HEK293T (cell line): ENCODE results near the gene MPND.

Experiments
- BHLHE40 ChIP-seq: fragments of 450-650 bp; IDR thresholded peaks from 2 replicates; pipeline ENCODE4 v1.6.1; 2016; ENCODE audit warnings: mild to moderate bottlenecking, moderate library complexity, borderline replicate concordance
- FOXA1 ChIP-seq: fragments of 450-650 bp; IDR thresholded peaks from 2 replicates; pipeline ENCODE4 v1.6.1; 2016; ENCODE audit warnings: mild to moderate bottlenecking
- FOXK2 ChIP-seq: fragments of 450-650 bp; IDR thresholded peaks from 2 replicates; pipeline ENCODE4 v1.6.1; 2016; ENCODE audit warnings: mild to moderate bottlenecking
- FOXM1 ChIP-seq: fragments of 450-650 bp; IDR thresholded peaks from 2 replicates; pipeline ENCODE4 v1.6.1; 2017; ENCODE audit warnings: mild to moderate bottlenecking, borderline replicate concordance
- HDGF ChIP-seq: fragments of 450-650 bp; IDR thresholded peaks from 2 replicates; pipeline ENCODE4 v1.6.1; 2017; ENCODE audit warnings: antibody characterized with exemption, borderline replicate concordance
- L3MBTL2 ChIP-seq: fragments of 450-650 bp; conservative IDR thresholded peaks from 2 replicates; pipeline ENCODE4 v1.6.1; 2016; ENCODE audit warnings: mild to moderate bottlenecking
- LEF1 ChIP-seq: fragments of 450-650 bp; IDR thresholded peaks from 2 replicates; pipeline ENCODE4 v1.6.1; 2017; ENCODE audit warnings: mild to moderate bottlenecking, borderline replicate concordance
- NFRKB ChIP-seq: fragments of 450-650 bp; IDR thresholded peaks from 2 replicates; pipeline ENCODE4 v1.6.1; 2016; ENCODE audit warnings: mild to moderate bottlenecking, moderate library complexity
- PKNOX1 ChIP-seq: fragments of 450-650 bp; IDR thresholded peaks from 2 replicates; pipeline ENCODE4 v1.6.1; 2016
- SP1 ChIP-seq: fragments of 450-650 bp; IDR thresholded peaks from 2 replicates; pipeline ENCODE4 v1.6.1; 2017
- SUZ12 ChIP-seq: fragments of 450-650 bp; IDR thresholded peaks from 2 replicates; pipeline ENCODE4 v1.6.1; 2016; ENCODE audit warnings: mild to moderate bottlenecking
- TARDBP ChIP-seq: fragments of 450-650 bp; IDR thresholded peaks from 2 replicates; pipeline ENCODE4 v1.6.1; 2016
- ZNF384 ChIP-seq: fragments of 450-650 bp; IDR thresholded peaks from 2 replicates; pipeline ENCODE4 v1.6.1; 2016

- no peak for TF ChIP-seq SUZ12
- TF ChIP-seq L3MBTL2: no peak
- TF ChIP-seq FOXK2: no peak
- no peak for TF ChIP-seq FOXM1
- no peak for TF ChIP-seq BHLHE40
- no peak for TF ChIP-seq FOXA1
- no peak for TF ChIP-seq HDGF
- TF ChIP-seq SP1: no peak
- TF ChIP-seq NFRKB: no peak
- no peak for TF ChIP-seq ZNF384
- TF ChIP-seq TARDBP: no peak
- TF ChIP-seq PKNOX1: no peak
- TF ChIP-seq LEF1: no peak
These were observed 56.4 kb downstream of the MPND start for GRCh38 chr19:4399812-4400134.
